ENCODE measurements around the gene SERPINB11.
"Not testable (repeated sequence)": the region's sequence is repeated elsewhere in the genome, so short reads cannot be mapped to it uniquely, and the experiment has no call there.

The SERPINB11 gene

DNA sequence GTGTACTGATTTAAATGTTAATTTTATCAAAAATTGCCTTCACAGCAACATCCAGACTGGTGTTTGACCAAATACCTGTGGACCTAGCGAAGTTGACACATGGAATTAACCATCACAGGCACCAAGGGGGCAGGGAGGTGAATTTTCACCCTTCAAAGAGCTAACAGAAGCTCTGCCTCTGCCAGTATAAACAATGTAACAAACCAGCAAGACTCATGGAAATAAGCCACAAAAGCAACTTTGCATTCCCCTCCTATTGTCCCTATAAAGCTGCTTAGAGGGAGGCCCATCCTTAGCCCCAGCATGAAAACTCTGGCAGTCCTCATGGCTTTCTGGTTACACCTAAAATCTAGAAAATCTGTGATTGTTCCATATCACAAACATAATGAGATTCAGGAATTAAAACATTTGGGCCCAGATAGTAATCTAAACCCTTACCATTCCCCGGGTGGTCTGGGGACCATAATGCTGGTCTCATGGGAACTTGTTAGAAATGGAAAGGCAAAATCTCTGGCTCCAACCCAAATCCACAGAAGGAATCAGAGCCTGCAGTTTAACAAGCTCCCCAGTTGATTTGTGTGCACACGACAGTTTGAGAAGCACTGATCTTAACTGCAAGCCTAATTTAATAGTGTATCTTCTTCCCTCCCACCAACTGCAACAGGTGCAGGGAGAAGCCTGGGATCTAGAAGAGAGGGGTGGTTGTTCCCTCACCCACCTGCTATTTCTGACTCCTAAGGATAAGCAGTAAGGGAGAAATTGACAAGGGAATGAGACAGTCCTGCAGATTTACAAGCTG lies 23.1 kb downstream of the SERPINB11 start:
- FAIRE-seq (no peak), DNase-seq (ENCODE audit: insufficient read length, low spot score) (no peak)

DNA sequence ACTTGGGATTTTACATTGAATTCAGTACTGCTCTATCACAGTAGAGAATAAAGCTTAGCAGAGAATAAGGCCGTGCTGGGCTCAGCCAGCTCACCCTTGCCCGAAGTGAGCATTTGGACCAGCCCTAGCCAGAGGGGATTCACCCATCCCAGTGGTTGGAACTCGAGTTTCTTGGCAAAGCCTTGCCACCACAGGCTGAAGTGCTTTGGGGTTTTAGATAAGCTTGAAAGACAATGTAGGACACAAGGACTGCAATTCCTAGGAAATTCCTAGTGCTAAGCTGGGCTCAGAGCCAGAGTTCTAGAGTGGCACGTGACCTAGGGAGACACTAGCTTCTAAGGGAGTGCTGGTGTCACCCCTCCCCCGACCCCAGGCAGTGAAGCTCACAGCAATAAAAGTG lies 28.0 kb downstream of the SERPINB11 start:
- no peak for FAIRE-seq
- DNase-seq (ENCODE audit: insufficient read length, low spot score), result no peak

DNA sequence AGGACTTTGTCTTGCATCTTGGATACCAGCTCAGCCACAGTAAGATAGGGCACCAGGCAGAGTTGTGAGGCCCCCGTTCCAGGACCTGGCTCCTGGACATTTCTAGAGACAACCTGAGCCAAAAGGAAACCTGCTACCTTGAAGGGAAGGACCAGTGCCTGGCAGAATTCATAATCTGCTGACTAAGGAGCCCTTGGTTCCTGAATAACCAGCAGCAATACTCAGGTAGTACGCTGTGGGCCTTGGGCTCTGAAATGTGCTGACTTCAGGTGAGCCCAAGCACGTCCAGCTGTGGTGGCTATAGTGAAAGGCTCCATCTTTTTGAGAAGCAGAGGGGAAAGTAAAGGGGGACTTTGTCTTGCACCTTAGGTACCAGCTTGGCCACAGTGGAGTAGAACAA lies 28.5 kb downstream of the SERPINB11 start:
- no peak for DNase-seq (ENCODE audit: insufficient read length, low spot score)
- FAIRE-seq, result no peak

DNA sequence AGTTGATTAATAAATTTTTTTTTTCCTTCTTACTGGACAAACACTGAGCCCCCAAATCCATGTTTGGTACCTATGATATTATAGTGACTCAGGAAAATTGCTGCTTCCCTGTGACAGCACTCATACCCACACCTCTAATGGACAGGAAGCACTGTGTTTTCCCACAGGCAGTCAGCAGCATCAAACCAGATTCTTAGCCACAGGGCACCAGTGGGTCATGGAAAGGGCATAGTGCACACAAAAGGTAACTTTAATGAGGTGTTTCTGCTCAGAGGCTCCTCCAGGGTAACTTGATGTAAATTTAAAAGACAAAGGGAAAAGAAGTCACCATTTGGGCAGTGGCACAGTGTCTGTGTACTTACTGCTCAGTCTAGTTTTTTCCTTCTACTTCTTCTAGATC lies 34.1 kb downstream of the SERPINB11 start:
- no peak for DNase-seq (ENCODE audit: insufficient read length, low spot score)

DNA sequence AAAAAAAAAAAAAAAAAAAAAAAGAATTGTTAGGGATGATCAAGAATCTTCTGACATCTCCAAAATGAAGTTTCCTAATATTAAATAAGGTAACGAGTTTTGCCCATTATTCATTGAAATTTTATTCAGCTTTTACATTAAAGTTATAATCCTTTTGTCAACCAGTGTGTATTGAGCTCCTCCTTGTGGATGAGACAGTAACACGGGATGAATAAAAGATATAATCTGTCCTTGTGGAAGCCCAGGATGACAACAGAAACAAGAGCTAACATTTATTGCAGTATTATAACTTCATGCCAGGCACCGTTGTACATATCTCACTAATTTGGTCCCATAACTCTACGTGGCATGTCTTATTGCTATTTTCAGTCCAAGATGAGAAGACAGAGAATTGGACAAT lies 39.0 kb downstream of the SERPINB11 start:
- DNase-seq (ENCODE audit: insufficient read length, low spot score) (no peak), FAIRE-seq (no peak)

More for the DNA sequence above, 34.1 kb downstream of the SERPINB11 start:
- no peak for FAIRE-seq

DNA sequence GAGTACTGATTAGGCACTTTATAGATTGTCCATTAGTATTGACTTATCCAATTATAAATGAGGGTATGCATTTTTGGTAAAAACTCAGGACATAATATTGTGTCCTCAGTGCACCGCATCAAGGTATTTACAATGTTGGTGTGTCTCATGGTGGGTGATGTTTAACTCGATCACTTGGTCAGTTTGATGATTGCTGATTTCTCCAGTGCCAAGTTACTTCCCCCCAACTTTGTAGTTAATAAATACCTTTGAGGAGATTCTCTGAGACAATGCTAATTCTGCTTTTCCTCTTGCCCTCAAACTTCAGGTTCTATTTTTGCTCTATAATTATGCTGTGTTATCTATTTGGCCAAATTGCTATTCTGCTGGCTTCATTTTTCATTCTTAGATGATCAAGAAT lies 44.2 kb downstream of the SERPINB11 start:
- DNase-seq (ENCODE audit: insufficient read length, low spot score), result no peak
- FAIRE-seq, result no peak

DNA sequence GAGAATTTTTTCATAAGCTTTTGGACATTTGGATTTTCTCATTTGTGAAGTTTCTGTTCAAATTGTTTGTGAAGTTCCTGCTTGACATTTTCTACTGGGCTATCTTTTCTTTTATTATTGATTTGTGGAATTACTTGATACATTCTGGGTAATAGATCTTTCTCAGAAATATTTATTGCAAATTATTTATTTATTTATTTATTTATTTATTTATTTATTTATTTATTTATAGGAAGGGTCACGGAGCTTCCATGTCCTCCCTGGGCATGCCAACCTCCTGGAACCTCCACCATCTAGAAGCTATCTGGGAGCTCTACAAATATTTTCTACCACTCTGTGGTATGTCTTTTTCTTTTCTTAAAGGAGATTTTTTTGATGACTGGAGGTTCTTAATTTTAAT lies 46.7 kb downstream of the SERPINB11 start:
- FAIRE-seq (no peak), DNase-seq (ENCODE audit: insufficient read length, low spot score) (no peak)

DNA sequence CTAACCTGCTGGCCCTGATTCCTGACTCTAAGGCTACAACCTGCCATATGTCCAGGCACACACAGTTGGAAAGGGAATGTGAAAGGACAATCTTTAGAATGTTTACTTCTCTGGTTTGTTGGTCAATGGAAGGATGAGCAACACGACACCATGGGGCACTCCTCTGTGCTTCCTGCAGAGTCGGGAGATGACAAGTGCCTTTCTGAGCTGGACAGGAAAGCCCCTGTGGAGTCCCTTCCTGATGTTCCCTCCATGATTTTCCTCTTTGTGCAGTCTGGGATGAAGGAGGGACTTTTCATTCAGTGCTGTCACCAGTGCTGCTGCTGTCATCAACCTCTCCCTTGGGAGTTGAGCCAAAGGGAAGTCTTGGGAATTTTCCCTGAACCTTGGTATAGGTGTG lies 49.9 kb downstream of the SERPINB11 start:
- DNase-seq (ENCODE audit: insufficient read length, low spot score) (no peak), FAIRE-seq (no peak)

DNA sequence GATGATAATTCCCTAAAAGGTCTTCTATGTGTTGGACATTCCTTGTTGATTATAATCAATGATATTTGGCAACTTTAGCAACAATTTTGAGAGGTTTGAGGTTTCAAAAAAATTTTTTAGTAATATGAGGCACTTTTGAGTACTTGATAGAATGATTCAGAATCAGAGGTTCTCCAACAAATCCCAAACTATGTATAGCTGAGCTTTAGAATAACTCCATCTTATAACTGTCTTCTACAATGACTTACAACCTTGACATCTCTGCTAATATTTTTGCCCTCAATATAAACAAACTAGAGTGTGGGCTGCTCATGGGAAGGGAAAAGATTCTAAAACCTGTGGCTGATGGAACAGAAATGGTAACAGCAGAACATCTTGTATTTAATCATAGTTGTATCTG lies 50.9 kb downstream of the SERPINB11 start:
- no peak for DNase-seq (ENCODE audit: insufficient read length, low spot score)
- no peak for FAIRE-seq

DNA sequence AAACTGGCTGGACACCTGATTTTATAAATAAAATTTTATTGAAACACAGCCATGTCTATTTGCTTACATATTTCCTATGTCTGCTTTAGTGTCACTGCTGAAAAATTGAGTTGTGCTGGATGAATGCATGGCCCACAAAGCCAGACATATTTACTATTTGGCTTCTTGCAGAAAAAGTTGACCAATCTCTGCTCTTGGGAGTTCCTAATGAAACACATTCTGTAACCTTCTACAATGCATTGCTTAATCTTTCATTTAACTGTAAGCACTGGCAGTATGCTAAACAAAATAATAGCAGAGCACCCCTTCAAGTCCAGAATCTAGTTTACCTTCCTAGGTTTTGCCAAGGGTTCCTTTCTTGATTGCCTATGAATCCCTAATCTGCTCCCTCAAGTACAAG lies 54.8 kb downstream of the SERPINB11 start:
- FAIRE-seq, result no peak

DNA sequence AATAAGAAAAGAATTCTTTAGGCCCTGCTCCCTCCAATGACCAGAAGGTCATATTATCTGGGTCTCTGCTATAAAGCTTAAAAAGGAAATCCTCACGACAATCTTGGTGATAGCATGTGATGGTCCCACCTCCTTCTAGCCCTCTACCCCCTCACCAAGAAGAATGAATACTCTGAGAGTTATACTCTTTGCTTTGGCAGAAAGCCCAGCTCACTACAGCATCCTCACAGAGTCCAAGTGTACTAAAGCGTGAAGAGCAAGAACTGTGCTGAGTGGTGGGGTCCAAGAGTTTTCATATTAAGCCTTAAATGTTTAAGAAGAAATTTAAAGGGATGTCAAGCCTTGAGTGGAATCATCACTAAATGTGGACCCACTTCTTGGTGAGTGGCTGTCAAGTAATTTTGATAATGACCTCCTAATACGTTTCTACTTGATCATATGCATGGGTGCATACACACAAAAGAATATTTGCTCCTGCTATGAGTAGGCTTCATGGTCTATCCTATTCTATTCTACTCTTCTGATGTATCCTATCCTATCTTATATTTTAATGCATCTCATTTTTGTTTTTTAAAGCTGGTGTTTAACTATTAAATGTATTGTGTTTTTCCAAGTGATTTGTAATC lies 56.0 kb downstream of the SERPINB11 start:
- DNase-seq (ENCODE audit: insufficient read length, low spot score) (no peak), FAIRE-seq (no peak)

More for the DNA sequence above, 54.8 kb downstream of the SERPINB11 start:
- DNase-seq (ENCODE audit: insufficient read length, low spot score), result no peak

DNA sequence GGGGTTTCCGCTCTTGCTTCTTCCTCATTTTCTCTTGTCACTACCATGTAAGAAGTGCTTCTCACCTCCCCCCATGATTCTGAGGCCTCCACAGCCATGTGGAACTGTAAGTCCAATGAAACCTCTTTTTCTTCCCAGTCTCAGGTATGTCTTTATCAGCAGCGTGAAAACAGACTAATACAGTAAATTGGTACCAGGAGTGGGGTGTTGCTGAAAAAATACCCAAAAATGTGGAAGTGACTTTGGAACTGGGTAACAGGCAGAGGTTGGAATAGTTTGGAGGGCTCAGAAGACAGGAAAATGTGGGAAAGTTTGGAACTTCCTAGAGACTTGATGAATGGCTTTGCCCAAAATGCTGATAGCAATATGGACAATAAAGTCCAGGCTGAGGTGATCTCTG lies 57.0 kb downstream of the SERPINB11 start:
- DNase-seq (ENCODE audit: insufficient read length, low spot score); FAIRE-seq: not testable (repeated sequence)

DNA sequence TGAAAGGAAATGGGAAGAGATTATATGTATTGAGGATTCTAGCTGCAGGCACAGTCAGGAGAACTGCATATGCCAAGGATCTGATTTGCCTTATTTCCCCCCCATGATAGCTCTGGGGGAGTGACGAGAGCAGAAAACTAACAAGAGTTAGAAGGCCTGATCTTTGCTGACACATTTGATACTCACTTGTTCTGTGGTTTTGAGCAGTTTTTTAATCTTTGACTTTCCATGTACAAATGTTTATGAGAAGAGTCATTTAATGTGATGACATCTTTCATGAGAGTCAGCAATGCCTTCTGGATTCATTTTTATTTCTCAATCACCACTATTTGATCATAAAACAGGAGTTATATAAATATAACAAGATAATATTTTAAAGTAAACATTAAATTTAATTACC lies 59.8 kb downstream of the SERPINB11 start:
- FAIRE-seq, result no peak
- DNase-seq (ENCODE audit: insufficient read length, low spot score), result no peak

DNA sequence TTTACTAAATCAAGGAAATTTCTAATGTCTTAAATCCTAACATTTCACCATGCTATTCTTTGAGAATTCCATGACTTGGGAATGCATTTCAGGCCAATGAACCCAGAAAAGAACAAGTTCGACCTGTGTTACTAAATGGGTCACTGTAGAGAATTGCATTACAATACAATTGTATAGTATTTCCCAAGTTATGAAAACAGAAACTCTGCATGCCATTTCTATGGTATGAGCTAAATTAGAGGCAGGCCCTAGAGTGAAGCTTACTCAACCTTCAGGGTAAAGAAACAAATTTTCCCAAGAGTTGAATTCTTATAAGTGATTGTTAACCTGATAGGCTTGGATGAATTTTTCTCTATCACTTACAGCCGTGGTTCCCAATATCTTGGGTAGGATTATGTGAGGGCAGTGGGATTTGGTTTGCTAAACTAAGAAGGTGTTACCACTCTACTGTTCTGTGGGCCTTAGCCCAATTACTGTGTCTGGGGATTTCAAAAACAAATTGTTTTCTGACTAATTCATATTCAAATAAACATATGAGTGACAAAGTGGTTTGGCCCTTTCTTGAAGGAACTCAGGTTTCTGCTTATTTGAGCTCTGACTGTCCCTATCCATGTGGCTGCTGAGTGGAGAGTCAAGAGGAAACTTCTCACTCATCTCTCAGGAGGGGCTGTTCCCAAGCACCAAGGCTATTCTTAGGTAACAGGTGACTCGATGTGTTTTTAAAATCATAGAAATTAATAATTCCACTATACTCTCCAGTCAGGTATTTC lies 61.3 kb downstream of the SERPINB11 start:
- FAIRE-seq, result no peak
- DNase-seq (ENCODE audit: insufficient read length, low spot score), result no peak

DNA sequence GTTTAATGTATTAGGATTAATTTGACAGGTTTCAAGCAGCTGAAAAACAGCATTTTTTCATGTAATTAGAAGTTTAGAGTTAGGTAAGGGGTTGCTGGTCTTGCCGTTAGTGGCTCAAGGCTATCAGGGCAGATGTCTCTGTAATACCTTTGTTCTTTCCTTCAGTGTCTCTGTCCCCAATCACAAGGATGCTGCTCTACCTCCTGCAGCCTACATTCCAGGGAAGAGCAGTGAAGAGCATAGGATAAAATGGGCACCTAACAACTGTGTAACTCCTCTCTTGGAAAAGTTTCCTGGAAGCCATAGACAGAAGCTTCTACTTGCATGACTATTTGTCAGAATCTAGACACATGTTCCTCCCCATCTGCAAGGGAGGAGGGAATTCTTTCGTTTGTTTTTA lies 63.1 kb downstream of the SERPINB11 start:
- FAIRE-seq, result no peak
- DNase-seq (ENCODE audit: insufficient read length, low spot score), result no peak

All from GM19239 (cell line).